ENCODE data around the gene C2CD2.

The C2CD2 gene

GRCh38 chr21:41972511-41973205 lies 18.8 kb upstream of the C2CD2 start (continued):
- TF ChIP-seq CSRNP3 (CRISPR knock-in tag; IDR thresholded peaks at IDR 0.05) (no peak), ZC3H10 (CRISPR knock-in tag; IDR thresholded peaks at IDR 0.05) (no peak)

- no peak for ATAC-seq
- TF ChIP-seq ARNTL (CRISPR knock-in tag; IDR thresholded peaks at IDR 0.05; ENCODE audit: borderline replicate concordance, low read depth) (no peak), OSR1 (CRISPR knock-in tag; IDR thresholded peaks at IDR 0.05) (no peak), CREB5 (CRISPR knock-in tag; IDR thresholded peaks at IDR 0.05; ENCODE audit: low read depth) (no peak), TCF4 (CRISPR knock-in tag; IDR thresholded peaks at IDR 0.05; ENCODE audit: borderline replicate concordance) (no peak), ISL1 (CRISPR knock-in tag; IDR thresholded peaks at IDR 0.05) (no peak), GLIS3 (CRISPR knock-in tag; IDR thresholded peaks at IDR 0.05) (no peak), TOX (CRISPR knock-in tag; IDR thresholded peaks at IDR 0.05; ENCODE audit: borderline replicate concordance) (no peak), ZFP30 (CRISPR knock-in tag; IDR thresholded peaks at IDR 0.05) (no peak)
- TF ChIP-seq, protein P1, sequence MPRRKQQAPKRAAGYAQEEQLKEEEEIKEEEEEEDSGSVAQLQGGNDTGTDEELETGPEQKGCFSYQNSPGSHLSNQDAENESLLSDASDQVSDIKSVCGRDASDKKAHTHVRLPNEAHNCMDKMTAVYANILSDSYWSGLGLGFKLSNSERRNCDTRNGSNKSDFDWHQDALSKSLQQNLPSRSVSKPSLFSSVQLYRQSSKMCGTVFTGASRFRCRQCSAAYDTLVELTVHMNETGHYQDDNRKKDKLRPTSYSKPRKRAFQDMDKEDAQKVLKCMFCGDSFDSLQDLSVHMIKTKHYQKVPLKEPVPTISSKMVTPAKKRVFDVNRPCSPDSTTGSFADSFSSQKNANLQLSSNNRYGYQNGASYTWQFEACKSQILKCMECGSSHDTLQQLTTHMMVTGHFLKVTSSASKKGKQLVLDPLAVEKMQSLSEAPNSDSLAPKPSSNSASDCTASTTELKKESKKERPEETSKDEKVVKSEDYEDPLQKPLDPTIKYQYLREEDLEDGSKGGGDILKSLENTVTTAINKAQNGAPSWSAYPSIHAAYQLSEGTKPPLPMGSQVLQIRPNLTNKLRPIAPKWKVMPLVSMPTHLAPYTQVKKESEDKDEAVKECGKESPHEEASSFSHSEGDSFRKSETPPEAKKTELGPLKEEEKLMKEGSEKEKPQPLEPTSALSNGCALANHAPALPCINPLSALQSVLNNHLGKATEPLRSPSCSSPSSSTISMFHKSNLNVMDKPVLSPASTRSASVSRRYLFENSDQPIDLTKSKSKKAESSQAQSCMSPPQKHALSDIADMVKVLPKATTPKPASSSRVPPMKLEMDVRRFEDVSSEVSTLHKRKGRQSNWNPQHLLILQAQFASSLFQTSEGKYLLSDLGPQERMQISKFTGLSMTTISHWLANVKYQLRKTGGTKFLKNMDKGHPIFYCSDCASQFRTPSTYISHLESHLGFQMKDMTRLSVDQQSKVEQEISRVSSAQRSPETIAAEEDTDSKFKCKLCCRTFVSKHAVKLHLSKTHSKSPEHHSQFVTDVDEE (CRISPR knock-in tag; IDR thresholded peaks at IDR 0.05): no peak
These were observed 18.1 kb upstream of the C2CD2 start for GRCh38 chr21:41971891-41972290.

- TF ChIP-seq ZNF565 (CRISPR knock-in tag; conservative IDR thresholded peaks at IDR 0.05; ENCODE audit: low read depth) (no peak), ZFP3 (CRISPR knock-in tag; IDR thresholded peaks at IDR 0.05) (no peak), CSRNP3 (CRISPR knock-in tag; IDR thresholded peaks at IDR 0.05) (no peak), SNAI2 (CRISPR knock-in tag; IDR thresholded peaks at IDR 0.05) (no peak), RARB (CRISPR knock-in tag; IDR thresholded peaks at IDR 0.05) (no peak), CSDC2 (CRISPR knock-in tag; IDR thresholded peaks at IDR 0.05) (no peak), TOX (CRISPR knock-in tag; IDR thresholded peaks at IDR 0.05; ENCODE audit: borderline replicate concordance) (no peak), ISL1 (CRISPR knock-in tag; IDR thresholded peaks at IDR 0.05) (no peak), TCF4 (CRISPR knock-in tag; IDR thresholded peaks at IDR 0.05; ENCODE audit: borderline replicate concordance) (no peak), PATZ1 (CRISPR knock-in tag; IDR thresholded peaks at IDR 0.05; ENCODE audit: borderline replicate concordance) (no peak), OSR1 (CRISPR knock-in tag; IDR thresholded peaks at IDR 0.05) (no peak), ZC3H10 (CRISPR knock-in tag; IDR thresholded peaks at IDR 0.05) (no peak), CREB5 (CRISPR knock-in tag; IDR thresholded peaks at IDR 0.05; ENCODE audit: low read depth) (no peak)
- TF ChIP-seq, protein P1 (CRISPR knock-in tag; IDR thresholded peaks at IDR 0.05): no peak
- ATAC-seq: no peak
These were observed 17.2 kb upstream of the C2CD2 start for GRCh38 chr21:41970751-41971653.

Measured in SK-N-SH treated with all-trans-retinoic acid at 6 μM for 48 hours (cell line).